PC-3 (cell line): Measurements from ENCODE around the gene CA10. TPM values are rescaled to one million over a fixed set of nuclear protein-coding genes. Genes with fewer than 3 reads are reported as not detected.

Source experiments
- ATAC-seq: fragments of 200-7000 bp; cut with Tn5 transposase; 2 replicates; pipeline ENCODE4 v1.9.1; 2020; ENCODE audit warnings: mild to moderate bottlenecking, moderate library complexity
- BruUV-seq: library from RNA; stranded (reverse); fragments of 400-500 nt; replicated peaks from 2 replicates; lab custom pipeline; 2021; lab: Mats Ljungman, UMichigan
- CTCF ChIA-PET: fragments of 300-600 bp; sonication (Branson Sonifier 250); formaldehyde crosslinking; loops from one replicate; lab custom pipeline; 2022; ENCODE audit warnings: antibody characterized with exemption; lab: Charles Lee
- POLR2A ChIA-PET: fragments of 300-600 bp; sonication (Branson Sonifier 250); formaldehyde crosslinking; loops from one replicate; lab custom pipeline; 2022; ENCODE audit warnings: antibody characterized with exemption; ENCODE audit not compliant: unreplicated experiment; lab: Charles Lee
- DNase-seq: peaks from one replicate; pipeline ENCODE4 v3.0.0-alpha.2; 2015
- H2AFZ ChIP-seq: fragments of 300-600 bp; sonication (generic); 2 replicates; pipeline ENCODE4 v1.6.0; 2016; ENCODE audit warnings: antibody characterized with exemption, low read length
- H3F3A ChIP-seq: fragments of 300-600 bp; sonication (generic); one replicate; pipeline ENCODE4 v1.6.0; 2017; ENCODE audit warnings: antibody characterized with exemption, low read length, control low read depth, mild to moderate bottlenecking; ENCODE audit not compliant: unreplicated experiment
- H3K27ac ChIP-seq: fragments of 300-600 bp; sonication (generic); 2 replicates; pipeline ENCODE4 v1.5.1; 2016; ENCODE audit warnings: mild to moderate bottlenecking, low read length
- H3K27me3 ChIP-seq: fragments of 300-600 bp; sonication (generic); 2 replicates; pipeline ENCODE4 v1.6.1; 2016; ENCODE audit warnings: low read length, mixed read lengths
- H3K36me3 ChIP-seq: fragments of 300-600 bp; sonication (generic); 2 replicates; pipeline ENCODE4 v1.6.1; 2016; ENCODE audit warnings: low read depth, mixed run types, low read length, mixed read lengths
- H3K4me1 ChIP-seq: fragments of 300-600 bp; sonication (generic); 2 replicates; pipeline ENCODE4 v1.5.1; 2016; ENCODE audit warnings: low read length; ENCODE audit not compliant: insufficient read depth
- H3K4me2 ChIP-seq: fragments of 300-600 bp; sonication (generic); 2 replicates; pipeline ENCODE4 v1.6.0; 2016; ENCODE audit warnings: low read length
- H3K4me3 ChIP-seq: fragments of 300-600 bp; sonication (generic); 2 replicates; pipeline ENCODE4 v1.5.1; 2016; ENCODE audit warnings: mild to moderate bottlenecking, low read length, mixed read lengths
- H3K79me2 ChIP-seq: fragments of 300-600 bp; sonication (generic); 2 replicates; pipeline ENCODE4 v1.6.1; 2017; ENCODE audit warnings: low read length, mixed read lengths
- H3K9ac ChIP-seq: fragments of 300-600 bp; sonication (generic); 2 replicates; pipeline ENCODE4 v1.6.0; 2016; ENCODE audit warnings: mild to moderate bottlenecking, low read length
- H3K9me2 ChIP-seq: fragments of 300-600 bp; sonication (generic); replicated peaks from 2 replicates; pipeline ENCODE4 v1.6.1; 2016; ENCODE audit warnings: mixed run types, low read length, mixed read lengths
- H3K9me3 ChIP-seq: fragments of 300-600 bp; sonication (generic); 2 replicates; pipeline ENCODE4 v1.6.1; 2016; ENCODE audit warnings: low read length, mixed read lengths
- H4K20me1 ChIP-seq: fragments of 300-600 bp; sonication (generic); 2 replicates; pipeline ENCODE4 v1.6.1; 2016; ENCODE audit warnings: low read length, mixed read lengths
- CTCF ChIP-seq: fragments of 300-600 bp; sonication (generic); conservative IDR thresholded peaks from 2 replicates; pipeline ENCODE4 v1.5.1; 2017; ENCODE audit warnings: antibody characterized with exemption, low read depth, mild to moderate bottlenecking, low read length
- EZH2 ChIP-seq: fragments of 300-600 bp; sonication (generic); IDR thresholded peaks from one replicate; pipeline ENCODE4 v1.6.1; 2017; ENCODE audit warnings: antibody characterized with exemption, mild to moderate bottlenecking, low read length; ENCODE audit not compliant: unreplicated experiment
- EZH2phosphoT487 ChIP-seq: fragments of 300-600 bp; sonication (generic); IDR thresholded peaks from 2 replicates; pipeline ENCODE4 v1.6.1; 2018; ENCODE audit warnings: mild to moderate bottlenecking, antibody characterized with exemption, low read length, borderline replicate concordance
- intact Hi-C: fragments of 100-400 bp; cut with micrococcal nuclease; formaldehyde crosslinking; loops from 2 replicates; pipeline ENCODE4 v1.9.0; 2023
- total RNA-seq: library from RNA; depleted of rRNA; stranded (reverse); fragments of >200 nt; gene quantifications from 2 replicates; pipeline ENCODE4 v1.2.3, GENCODE V29; 2014

CA10 gene
- total RNA-seq, 1 experiment from 2014 or later: not detected

- Histone ChIP-seq H3K36me3 (no peaks in the 10 kb centered on the region), H3K4me3 (no peak overlapping the region), H3K9ac (peak overlapping the region; percentile 33), H3K27ac (peak overlapping the region; percentile 77), H3K9me2 (no peaks in the 10 kb centered on the region), H3K9me3 (no peaks in the 10 kb centered on the region), H3K79me2 (no peaks in the 10 kb centered on the region), H3F3A (no peaks in the 10 kb centered on the region), H3K4me2 (peak overlapping the region; percentile 46), H3K4me1 (peaks cover 40% of the 10 kb centered on the region), H3K27me3 (no peaks in the 10 kb centered on the region), H4K20me1 (no peaks in the 10 kb centered on the region), H2AFZ (0 out of 2 replicates have a peak overlapping the region, but pooled peaks have one; percentile 11)
- TF ChIP-seq CTCF (no peak), EZH2phosphoT487 (no peak), EZH2 (no peak)
- intact Hi-C loops: no loop called here
- CTCF ChIA-PET: no interaction called here
- BruUV-seq: no TSS peak
- peak; percentile 71 for DNase-seq
- POLR2A ChIA-PET: no interaction called here
- ATAC-seq: no peak
Measured at GRCh38 chr17:51814521-51814920, 344.0 kb downstream of the CA10 start.

- Histone ChIP-seq H3F3A (no peaks in the 10 kb centered on the region), H3K9me2 (no peaks in the 10 kb centered on the region), H4K20me1 (no peaks in the 10 kb centered on the region), H3K9me3 (no peaks in the 10 kb centered on the region; the same call in 1 of the 2 replicates), H3K27me3 (no peaks in the 10 kb centered on the region), H3K4me1 (peaks cover 34% of the 10 kb centered on the region), H3K9ac (no peak overlapping the region), H3K36me3 (no peaks in the 10 kb centered on the region), H3K4me2 (no peak overlapping the region), H3K27ac (no peak overlapping the region), H3K4me3 (no peak overlapping the region), H2AFZ (no peak overlapping the region), H3K79me2 (no peaks in the 10 kb centered on the region)
- no peak for TF ChIP-seq CTCF
- ChIA-PET POLR2A (no interaction called here), CTCF (no interaction called here)
- no peak for DNase-seq
- no TSS peak for BruUV-seq
- intact Hi-C loops: no loop called here
- no peak for ATAC-seq
Measured at GRCh38 chr17:51813784-51814174, 344.7 kb downstream of the CA10 start.

GRCh38 chr17:51813140-51813783 lies 345.3 kb downstream of the CA10 start:
- Histone ChIP-seq H3F3A (no peaks in the 10 kb centered on the region), H2AFZ (no peak overlapping the region), H3K27me3 (no peaks in the 10 kb centered on the region), H3K9me2 (no peaks in the 10 kb centered on the region), H3K36me3 (no peaks in the 10 kb centered on the region), H3K4me2 (no peak overlapping the region), H3K79me2 (no peaks in the 10 kb centered on the region), H3K4me1 (peaks cover 31% of the 10 kb centered on the region), H3K27ac (no peak overlapping the region), H3K9ac (no peak overlapping the region), H3K9me3 (no peaks in the 10 kb centered on the region; the same call in 1 of the 2 replicates), H3K4me3 (no peak overlapping the region), H4K20me1 (no peaks in the 10 kb centered on the region)
- POLR2A ChIA-PET: no interaction called here
- BruUV-seq: no TSS peak
- TF ChIP-seq CTCF: no peak
- no peak for TF ChIP-seq EZH2phosphoT487
- TF ChIP-seq EZH2: no peak
- CTCF ChIA-PET: no interaction called here
- no peak for ATAC-seq
- intact Hi-C loops: no loop called here
- DNase-seq: no peak
